Measurements from ENCODE around the gene JUND. TPM values are rescaled to one million over a fixed set of nuclear protein-coding genes. Genes with fewer than 3 reads are reported as not detected.

The JUND gene
- total RNA-seq, 2 donors from 2014 or later: 112 to 148 TPM

DNA sequence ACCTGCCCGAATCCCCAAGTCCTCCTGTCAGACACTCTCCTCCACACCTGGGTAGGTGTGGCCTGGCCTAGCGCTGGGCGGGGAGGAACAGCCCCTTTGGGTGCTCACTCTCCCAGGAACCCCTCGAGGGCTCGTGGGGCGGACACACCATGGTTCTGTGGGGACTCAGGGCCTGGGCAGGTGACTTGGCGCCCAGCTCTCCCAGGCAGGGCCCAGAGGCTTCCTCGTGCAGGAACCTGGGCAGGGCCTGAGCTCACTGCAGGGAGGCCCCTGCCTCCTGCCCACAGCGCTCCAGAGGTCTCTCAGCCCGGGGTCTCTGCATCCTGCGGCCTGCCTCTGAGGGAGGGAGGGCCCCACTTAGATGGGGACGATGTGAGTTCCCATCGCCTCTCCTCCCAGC is 29.5 kb upstream of the JUND start:
- Histone ChIP-seq H3K27ac (ENCODE audit: low read depth, low read length) (no peak overlapping the region), H3K4me1 (ENCODE audit: control insufficient read depth, insufficient read depth, low read length) (no peaks in the 10 kb centered on the region), H3K36me3 (ENCODE audit: control insufficient read depth, insufficient read depth, low read length) (peaks cover 67% of the 10 kb centered on the region), H3K27me3 (ENCODE audit: control insufficient read depth, insufficient read depth, low read length, poor library complexity, severe bottlenecking) (no peaks in the 10 kb centered on the region), H3K9me3 (ENCODE audit: control insufficient read depth, low read length) (no peaks in the 10 kb centered on the region), H3K9ac (ENCODE audit: extremely low read depth, low read length, poor library complexity, severe bottlenecking) (no peak overlapping the region), H3K4me3 (ENCODE audit: low read length) (no peak overlapping the region)
- WGBS, 2 experiments (ENCODE audit: insufficient coverage in 1 of 2, insufficient read length in 1 of 2): 94 to 98% methylated on average over 8 to 13 of the region's 13 CpGs
- H3K27me3 Mint-ChIP-seq (ENCODE audit: insufficient read depth): no peaks in the 10 kb centered on the region
- peaks cover 6% of the 10 kb centered on the region for H3K4me1 Mint-ChIP-seq
- H3K36me3 Mint-ChIP-seq (ENCODE audit: low read depth): peaks cover 58% of the 10 kb centered on the region
- H3K27ac Mint-ChIP-seq: peak overlapping the region; percentile 58
- TF ChIP-seq, protein P1, sequence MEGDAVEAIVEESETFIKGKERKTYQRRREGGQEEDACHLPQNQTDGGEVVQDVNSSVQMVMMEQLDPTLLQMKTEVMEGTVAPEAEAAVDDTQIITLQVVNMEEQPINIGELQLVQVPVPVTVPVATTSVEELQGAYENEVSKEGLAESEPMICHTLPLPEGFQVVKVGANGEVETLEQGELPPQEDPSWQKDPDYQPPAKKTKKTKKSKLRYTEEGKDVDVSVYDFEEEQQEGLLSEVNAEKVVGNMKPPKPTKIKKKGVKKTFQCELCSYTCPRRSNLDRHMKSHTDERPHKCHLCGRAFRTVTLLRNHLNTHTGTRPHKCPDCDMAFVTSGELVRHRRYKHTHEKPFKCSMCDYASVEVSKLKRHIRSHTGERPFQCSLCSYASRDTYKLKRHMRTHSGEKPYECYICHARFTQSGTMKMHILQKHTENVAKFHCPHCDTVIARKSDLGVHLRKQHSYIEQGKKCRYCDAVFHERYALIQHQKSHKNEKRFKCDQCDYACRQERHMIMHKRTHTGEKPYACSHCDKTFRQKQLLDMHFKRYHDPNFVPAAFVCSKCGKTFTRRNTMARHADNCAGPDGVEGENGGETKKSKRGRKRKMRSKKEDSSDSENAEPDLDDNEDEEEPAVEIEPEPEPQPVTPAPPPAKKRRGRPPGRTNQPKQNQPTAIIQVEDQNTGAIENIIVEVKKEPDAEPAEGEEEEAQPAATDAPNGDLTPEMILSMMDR (conservative IDR thresholded peaks at IDR 0.05): no peak
- no peaks in the 10 kb centered on the region for H3K9me3 Mint-ChIP-seq
- DNase-seq: no peak
- H3K4me3 Mint-ChIP-seq: no peak overlapping the region

DNA sequence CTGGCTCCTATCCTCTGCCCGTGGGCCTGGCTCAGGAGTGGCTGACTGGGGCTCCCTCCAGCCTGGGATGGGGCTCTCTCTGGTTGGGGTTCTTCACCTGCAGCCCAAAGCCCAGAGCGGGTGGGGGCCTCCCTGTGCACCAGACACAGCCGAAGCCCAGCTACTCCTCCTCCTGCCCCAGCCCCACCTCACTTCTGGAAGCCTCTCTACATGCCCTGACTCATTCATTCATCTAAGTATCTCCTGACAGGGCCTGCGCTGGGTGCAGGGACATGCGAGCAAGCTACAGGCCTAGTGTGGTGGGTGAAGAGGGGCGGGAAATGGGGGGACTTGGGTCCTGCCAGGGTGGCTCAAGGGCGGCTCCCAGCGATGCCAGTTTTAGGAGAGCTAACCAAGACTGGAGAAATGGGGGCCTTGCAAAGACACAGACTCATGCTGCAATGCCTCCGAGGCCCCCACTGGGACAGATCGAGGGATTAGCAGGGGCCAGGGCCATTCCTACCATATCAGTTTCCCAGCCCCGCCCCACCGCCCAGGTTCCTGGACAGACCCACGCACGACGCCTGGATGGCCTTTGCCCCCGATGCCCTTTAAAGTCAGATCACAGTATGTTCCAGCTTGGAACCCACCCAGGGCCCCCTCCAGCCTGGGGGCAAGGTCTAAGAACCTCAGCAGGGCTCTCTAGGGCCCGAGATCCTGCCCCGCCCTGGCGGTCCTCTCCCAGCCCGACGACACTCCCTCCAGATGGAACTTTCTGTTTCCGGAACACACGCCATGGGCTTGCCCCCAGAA is 28.9 kb upstream of the JUND start:
- 93 to 94% methylated on average over 15 to 23 of the region's 23 CpGs for WGBS, 2 experiments (ENCODE audit: insufficient coverage in 1 of 2, insufficient read length in 1 of 2)
- no peaks in the 10 kb centered on the region for H3K4me1 Mint-ChIP-seq
- H3K36me3 Mint-ChIP-seq (ENCODE audit: low read depth): peaks cover 53% of the 10 kb centered on the region
- Histone ChIP-seq H3K9me3 (ENCODE audit: control insufficient read depth, low read length) (no peaks in the 10 kb centered on the region), H3K27me3 (ENCODE audit: control insufficient read depth, insufficient read depth, low read length, poor library complexity, severe bottlenecking) (no peaks in the 10 kb centered on the region), H3K27ac (ENCODE audit: low read depth, low read length) (no peak overlapping the region), H3K9ac (ENCODE audit: extremely low read depth, low read length, poor library complexity, severe bottlenecking) (no peak overlapping the region), H3K4me3 (ENCODE audit: low read length) (no peak overlapping the region), H3K36me3 (ENCODE audit: control insufficient read depth, insufficient read depth, low read length) (peaks cover 64% of the 10 kb centered on the region), H3K4me1 (ENCODE audit: control insufficient read depth, insufficient read depth, low read length) (no peaks in the 10 kb centered on the region)
- TF ChIP-seq, protein P1 (conservative IDR thresholded peaks at IDR 0.05): no peak
- no peaks in the 10 kb centered on the region for H3K9me3 Mint-ChIP-seq
- no peaks in the 10 kb centered on the region for H3K27me3 Mint-ChIP-seq (ENCODE audit: insufficient read depth)
- no peak for DNase-seq
- no peak overlapping the region for H3K4me3 Mint-ChIP-seq
- peak overlapping the region; percentile 58 for H3K27ac Mint-ChIP-seq

- H3K27me3 Mint-ChIP-seq (ENCODE audit: insufficient read depth): no peaks in the 10 kb centered on the region
- Histone ChIP-seq H3K4me3 (ENCODE audit: low read length) (no peak overlapping the region), H3K9ac (ENCODE audit: extremely low read depth, low read length, poor library complexity, severe bottlenecking) (no peak overlapping the region), H3K36me3 (ENCODE audit: control insufficient read depth, insufficient read depth, low read length) (peaks cover 60% of the 10 kb centered on the region), H3K27ac (ENCODE audit: low read depth, low read length) (no peak overlapping the region), H3K4me1 (ENCODE audit: control insufficient read depth, insufficient read depth, low read length) (peaks cover 6% of the 10 kb centered on the region), H3K27me3 (ENCODE audit: control insufficient read depth, insufficient read depth, low read length, poor library complexity, severe bottlenecking) (no peaks in the 10 kb centered on the region), H3K9me3 (ENCODE audit: control insufficient read depth, low read length) (no peaks in the 10 kb centered on the region)
- no peak overlapping the region for H3K4me3 Mint-ChIP-seq
- no peaks in the 10 kb centered on the region for H3K9me3 Mint-ChIP-seq
- H3K27ac Mint-ChIP-seq: no peak overlapping the region
- 96 to 99% methylated on average over 28 to 33 of the region's 33 CpGs for whole genome bisulfite sequencing, 2 experiments (ENCODE audit: insufficient coverage in 1 of 2, insufficient read length in 1 of 2)
- TF ChIP-seq, protein P1 (conservative IDR thresholded peaks at IDR 0.05): no peak
- peaks cover 6% of the 10 kb centered on the region for H3K4me1 Mint-ChIP-seq
- H3K36me3 Mint-ChIP-seq (ENCODE audit: low read depth): peaks cover 52% of the 10 kb centered on the region
- no peak for DNase-seq
Measured at GRCh38 chr19:18309525-18310064, 28.2 kb upstream of the JUND start.

All from endodermal cell (in vitro differentiated cells).